ENCODE measurements around the gene NR6A1.
A peak's percentile ranks its signal among the peaks of the same experiment; 100 is the strongest.

NR6A1 gene

GRCh38 chr9:124768750-124769548, 2.2 kb downstream of the NR6A1 start:
- no peak for TF ChIP-seq ZFX (IDR thresholded peaks at IDR 0.05; ENCODE audit: borderline replicate concordance)
- H3K27ac ChIP-seq: no peak overlapping the region; the same call in 1 of the 2 replicates

GRCh38 chr9:124768334-124768733, 2.8 kb downstream of the NR6A1 start:
- TF ChIP-seq ZFX (IDR thresholded peaks at IDR 0.05; ENCODE audit: borderline replicate concordance): no peak
- TF ChIP-seq, protein P1, sequence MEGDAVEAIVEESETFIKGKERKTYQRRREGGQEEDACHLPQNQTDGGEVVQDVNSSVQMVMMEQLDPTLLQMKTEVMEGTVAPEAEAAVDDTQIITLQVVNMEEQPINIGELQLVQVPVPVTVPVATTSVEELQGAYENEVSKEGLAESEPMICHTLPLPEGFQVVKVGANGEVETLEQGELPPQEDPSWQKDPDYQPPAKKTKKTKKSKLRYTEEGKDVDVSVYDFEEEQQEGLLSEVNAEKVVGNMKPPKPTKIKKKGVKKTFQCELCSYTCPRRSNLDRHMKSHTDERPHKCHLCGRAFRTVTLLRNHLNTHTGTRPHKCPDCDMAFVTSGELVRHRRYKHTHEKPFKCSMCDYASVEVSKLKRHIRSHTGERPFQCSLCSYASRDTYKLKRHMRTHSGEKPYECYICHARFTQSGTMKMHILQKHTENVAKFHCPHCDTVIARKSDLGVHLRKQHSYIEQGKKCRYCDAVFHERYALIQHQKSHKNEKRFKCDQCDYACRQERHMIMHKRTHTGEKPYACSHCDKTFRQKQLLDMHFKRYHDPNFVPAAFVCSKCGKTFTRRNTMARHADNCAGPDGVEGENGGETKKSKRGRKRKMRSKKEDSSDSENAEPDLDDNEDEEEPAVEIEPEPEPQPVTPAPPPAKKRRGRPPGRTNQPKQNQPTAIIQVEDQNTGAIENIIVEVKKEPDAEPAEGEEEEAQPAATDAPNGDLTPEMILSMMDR (IDR thresholded peaks at IDR 0.05): no peak
- H3K27ac ChIP-seq: no peak overlapping the region

GRCh38 chr9:124767821-124768220, 3.3 kb downstream of the NR6A1 start:
- TF ChIP-seq ZFX (IDR thresholded peaks at IDR 0.05; ENCODE audit: borderline replicate concordance): no peak
- TF ChIP-seq, protein P1 (IDR thresholded peaks at IDR 0.05): no peak
- H3K27ac ChIP-seq: no peak overlapping the region

DNA sequence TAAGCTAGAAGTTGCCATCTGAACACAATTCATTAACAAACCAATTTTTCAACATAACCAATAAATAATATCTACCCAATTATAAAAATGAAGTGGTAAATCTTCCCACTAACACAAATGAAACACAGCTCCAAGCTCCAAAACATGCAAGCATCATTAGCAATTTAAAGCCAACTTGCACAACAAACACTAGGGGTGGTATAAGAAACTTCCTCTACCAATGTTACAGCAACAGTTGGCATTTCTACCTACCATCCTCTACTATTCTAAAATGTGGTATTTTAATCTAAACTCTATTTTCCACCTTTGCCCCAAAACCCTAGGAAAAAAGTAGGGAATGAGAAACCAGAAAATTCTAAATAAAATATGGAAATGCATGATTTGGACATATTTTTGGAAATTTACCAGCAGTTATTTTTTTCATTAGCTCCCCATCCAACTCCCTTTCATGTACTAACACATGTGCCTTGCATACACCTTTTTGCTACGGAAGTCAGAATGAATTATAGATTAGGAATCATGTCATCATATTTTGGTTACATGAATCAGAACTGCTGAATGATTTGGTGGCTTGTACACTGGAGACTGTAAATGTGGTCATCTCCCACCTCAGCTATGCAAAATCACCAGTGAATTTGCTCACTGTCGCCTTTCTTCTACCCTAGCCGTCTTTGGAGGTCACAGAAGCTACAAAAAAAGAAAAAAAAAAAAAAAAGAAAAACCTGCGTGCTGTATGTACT, 4.1 kb downstream of the NR6A1 start:
- no peak overlapping the region for H3K27ac ChIP-seq
- no peak for TF ChIP-seq ZFX (IDR thresholded peaks at IDR 0.05; ENCODE audit: borderline replicate concordance)
- TF ChIP-seq, protein P1 (IDR thresholded peaks at IDR 0.05): peak; percentile 23; the same call in 1 of the 2 replicates

DNA sequence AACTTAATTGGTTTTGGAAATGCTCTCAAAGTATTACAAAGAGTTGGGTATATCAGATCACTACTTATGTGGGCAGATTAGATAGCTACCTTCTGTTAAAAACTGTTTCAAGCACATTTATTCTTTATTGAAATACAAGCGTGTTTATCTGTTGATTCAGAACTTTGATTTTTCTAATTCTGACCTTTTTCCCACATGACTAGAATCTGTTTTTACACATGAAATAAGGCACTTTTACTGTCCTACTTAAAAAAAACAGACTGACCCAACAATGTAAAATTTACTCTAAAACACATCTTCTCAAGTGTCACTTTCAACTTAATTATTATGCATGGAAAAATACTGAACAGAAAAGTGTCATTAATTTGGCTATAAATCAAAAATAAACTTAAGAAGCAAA, 4.8 kb downstream of the NR6A1 start:
- TF ChIP-seq, protein P1 (IDR thresholded peaks at IDR 0.05): no peak
- TF ChIP-seq ZFX (IDR thresholded peaks at IDR 0.05; ENCODE audit: borderline replicate concordance): no peak
- no peak overlapping the region for H3K27ac ChIP-seq

DNA sequence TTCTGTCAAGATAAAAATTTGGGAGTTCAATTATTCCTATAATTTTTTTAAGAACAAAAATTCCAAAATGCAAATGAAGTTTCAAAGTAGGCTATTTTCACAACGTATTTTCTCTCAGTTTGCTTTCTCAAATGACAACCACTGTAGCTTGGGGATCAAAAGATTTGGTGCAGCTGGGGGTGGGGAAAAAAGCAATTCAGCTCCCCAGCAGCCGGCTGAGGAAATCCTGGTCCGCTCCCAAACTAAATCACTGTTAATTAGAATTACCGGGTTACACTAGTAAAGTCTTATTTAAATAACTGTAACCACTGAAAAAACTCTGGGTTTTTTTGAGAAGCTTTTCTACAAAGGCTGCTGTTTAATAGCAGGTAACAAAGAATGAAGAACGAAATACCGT, 5.7 kb downstream of the NR6A1 start:
- TF ChIP-seq, protein P1 (IDR thresholded peaks at IDR 0.05): no peak
- no peak overlapping the region for H3K27ac ChIP-seq

DNA sequence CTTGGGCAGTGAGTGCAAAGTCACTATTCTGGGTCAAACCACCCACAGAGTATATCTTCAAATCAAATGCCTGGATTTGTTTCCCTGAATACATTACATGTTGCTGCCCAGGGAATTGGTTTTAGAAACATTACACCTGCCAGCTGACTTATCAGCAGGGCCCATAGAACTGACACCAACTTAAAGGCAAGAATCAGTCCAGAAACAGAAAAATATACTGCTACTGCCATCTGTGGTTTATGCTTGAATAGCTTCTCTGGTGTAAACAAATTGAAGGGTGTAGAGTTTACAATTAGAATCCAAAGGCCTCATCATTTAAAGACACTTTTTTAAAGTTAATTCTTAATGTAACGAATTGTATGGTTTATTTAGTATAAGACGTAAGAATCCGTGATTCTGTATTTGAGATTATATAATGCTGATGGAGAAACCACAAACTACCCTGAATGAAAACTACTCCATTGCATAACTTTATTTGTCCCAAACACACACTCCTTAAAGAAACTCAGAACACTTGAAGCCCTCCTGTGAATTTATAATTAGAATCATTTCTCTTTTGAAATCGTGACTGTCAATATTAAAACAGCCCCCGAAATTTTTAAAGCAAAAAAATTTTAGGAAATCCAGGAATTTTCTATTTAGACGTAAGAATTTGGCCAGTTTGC, 6.2 kb downstream of the NR6A1 start:
- no peak overlapping the region for H3K27ac ChIP-seq
- TF ChIP-seq, protein P1 (IDR thresholded peaks at IDR 0.05): peak; percentile 59
- TF ChIP-seq ZFX (IDR thresholded peaks at IDR 0.05; ENCODE audit: borderline replicate concordance): no peak

All from 22Rv1 (cell line).